Brain microvascular endothelial cell (primary cell): ENCODE results near the gene KCTD1.

Source experiments
- DNase-seq: peaks from one replicate; pipeline ENCODE4 v3.0.0-alpha.2; 2020
- H3K27ac ChIP-seq: fragments of 250-450 bp; sonication (Bioruptor Pico); 2 replicates; pipeline ENCODE4 v1.5.1; 2020; ENCODE audit warnings: mild to moderate bottlenecking, moderate library complexity
- H3K27me3 ChIP-seq: fragments of 250-450 bp; sonication (Bioruptor Pico); replicated peaks from 2 replicates; pipeline ENCODE4 v1.5.1; 2020; ENCODE audit warnings: mild to moderate bottlenecking
- H3K36me3 ChIP-seq: fragments of 250-450 bp; sonication (Bioruptor Pico); replicated peaks from 2 replicates; pipeline ENCODE4 v1.5.1; 2020; ENCODE audit warnings: mild to moderate bottlenecking
- H3K4me3 ChIP-seq: 2 replicates; pipeline ENCODE4 v1.5.1; 2011; ENCODE audit warnings: low read depth, mild to moderate bottlenecking, control low read depth, low read length, moderate library complexity
- CTCF ChIP-seq: IDR thresholded peaks from 2 replicates; pipeline ENCODE4 v1.5.1; 2011; ENCODE audit warnings: low read depth, mild to moderate bottlenecking, moderate library complexity, low read length, control low read depth, inconsistent platforms; ENCODE audit errors: missing control alignments
- in situ Hi-C: cut with HindIII; loops from 2 replicates; pipeline ENCODE4 v1.10.0; 2017; ENCODE audit warnings: low sequenced_read_pairs, low pct_ligation_motif_present

KCTD1 gene

GRCh38 chr18:26531605-26532298 is 16.6 kb downstream of the KCTD1 start:
- no peak overlapping the region for H3K27ac ChIP-seq
- no peak for TF ChIP-seq CTCF
- no peak for DNase-seq
- no peaks in the 10 kb centered on the region for H3K27me3 ChIP-seq
- H3K36me3 ChIP-seq = no peaks in the 10 kb centered on the region
- in situ Hi-C loops = no loop called here
- no peak overlapping the region for H3K4me3 ChIP-seq

- in situ Hi-C loops = no loop called here
- no peak for TF ChIP-seq CTCF
- Histone ChIP-seq H3K4me3 (no peak overlapping the region), H3K36me3 (no peaks in the 10 kb centered on the region), H3K27ac (no peak overlapping the region), H3K27me3 (no peaks in the 10 kb centered on the region)
- DNase-seq = no peak
These were observed 21.5 kb downstream of the KCTD1 start for GRCh38 chr18:26526966-26527234.

GRCh38 chr18:26526128-26526965 is 22.0 kb downstream of the KCTD1 start:
- Histone ChIP-seq H3K4me3 (no peak overlapping the region), H3K27ac (no peak overlapping the region), H3K27me3 (no peaks in the 10 kb centered on the region), H3K36me3 (no peaks in the 10 kb centered on the region)
- TF ChIP-seq CTCF = no peak
- in situ Hi-C loops = no loop called here
- no peak for DNase-seq

GRCh38 chr18:26524504-26525351 is 23.6 kb downstream of the KCTD1 start:
- no peak for TF ChIP-seq CTCF
- in situ Hi-C loops = no loop called here

GRCh38 chr18:26524002-26524401 is 24.4 kb downstream of the KCTD1 start:
- in situ Hi-C loops = no loop called here
- Histone ChIP-seq H3K27me3 (no peaks in the 10 kb centered on the region), H3K36me3 (no peaks in the 10 kb centered on the region), H3K27ac (no peak overlapping the region), H3K4me3 (no peak overlapping the region)
- no peak for TF ChIP-seq CTCF
- DNase-seq = no peak

More at GRCh38 chr18:26524504-26525351, 23.6 kb downstream of the KCTD1 start:
- Histone ChIP-seq H3K27me3 (no peaks in the 10 kb centered on the region), H3K36me3 (no peaks in the 10 kb centered on the region), H3K4me3 (no peak overlapping the region), H3K27ac (no peak overlapping the region)
- no peak for DNase-seq
